Amniotic stem cell (primary cell): ENCODE results near the gene LMTK2.

ENCODE experiments used
- DNase-seq: peaks from one replicate; lab custom pipeline; 2025; lab: John Stamatoyannopoulos, UW

The LMTK2 gene

GRCh38 chr7:98203261-98203963 is 96.8 kb downstream of the LMTK2 start:
- no peak for DNase-seq

- DNase-seq: no peak
Observed at GRCh38 chr7:98203964-98204605, 97.4 kb downstream of the LMTK2 start.

GRCh38 chr7:98204670-98205069 is 98.0 kb downstream of the LMTK2 start:
- no peak for DNase-seq

GRCh38 chr7:98205162-98205845 is 98.6 kb downstream of the LMTK2 start:
- no peak for DNase-seq

- no peak for DNase-seq
Observed at GRCh38 chr7:98206451-98207330, 100.0 kb downstream of the LMTK2 start.

- no peak for DNase-seq
Observed at GRCh38 chr7:98209166-98209920, 102.7 kb downstream of the LMTK2 start.

- no peak for DNase-seq
Observed at GRCh38 chr7:98210513-98211220, 104.0 kb downstream of the LMTK2 start.

GRCh38 chr7:98211221-98211675 is 104.6 kb downstream of the LMTK2 start, which contains the start of gene BHLHA15:
Gene BHLHA15 (plus strand): TSS chr7:98211439. CDS start chr7:98212310, 871 bp downstream.
- no peak for DNase-seq

- DNase-seq: no peak
Observed at GRCh38 chr7:98211676-98212531, 105.2 kb downstream of the LMTK2 start.

GRCh38 chr7:98212532-98213041 is 105.9 kb downstream of the LMTK2 start:
- DNase-seq: no peak

GRCh38 chr7:98213296-98213887 is 106.7 kb downstream of the LMTK2 start:
- DNase-seq: no peak

- DNase-seq: no peak
Observed at GRCh38 chr7:98213888-98214810, 107.5 kb downstream of the LMTK2 start.

- no peak for DNase-seq
Observed at GRCh38 chr7:98214811-98215321, 108.2 kb downstream of the LMTK2 start.

GRCh38 chr7:98215561-98216495 is 109.2 kb downstream of the LMTK2 start:
- DNase-seq: no peak

- no peak for DNase-seq
Observed at GRCh38 chr7:98216941-98217622, 110.4 kb downstream of the LMTK2 start.
